ENCODE data around the gene OPCML. TPM values are rescaled to one million over a fixed set of nuclear protein-coding genes. Genes with fewer than 3 reads are reported as not detected.

Gene OPCML
- total RNA-seq, 1 experiment from 2014 or later = 0.13 TPM

- no peak overlapping the region for H3K27ac ChIP-seq (ENCODE audit: low read depth, low read length, poor library complexity, severe bottlenecking)
- POLR2A ChIA-PET (ENCODE audit: low non-redundant PET) = no interaction called here
- CTCF ChIA-PET = no interaction called here
- H3K9me3 ChIP-seq (ENCODE audit: low read depth, low read length, poor library complexity, severe bottlenecking) = peaks cover 27% of the 10 kb centered on the region
- TF ChIP-seq EZH2 (IDR thresholded peaks at IDR 0.05; ENCODE audit: borderline replicate concordance, low read depth, low read length, poor library complexity, severe bottlenecking) (no peak), CTCF (conservative IDR thresholded peaks at IDR 0.05; ENCODE audit: low read depth, low read length) (no peak)
- no peak for DNase-seq (ENCODE audit: low spot score)
- intact Hi-C loops (cut with micrococcal nuclease; ENCODE audit: unreplicated experiment) = no loop called here
- H3K36me3 ChIP-seq (ENCODE audit: insufficient read depth, low read length, poor library complexity, severe bottlenecking) = no peaks in the 10 kb centered on the region
- BruUV-seq (replicated peaks) = no TSS peak
- H3K4me3 ChIP-seq (ENCODE audit: low read depth, low read length, poor library complexity, severe bottlenecking) = no peak overlapping the region
- H3K27me3 ChIP-seq (replicated peaks; ENCODE audit: insufficient read depth, low read depth, low read length, poor library complexity) = no peaks in the 10 kb centered on the region
- no peaks in the 10 kb centered on the region for H3K4me1 ChIP-seq (ENCODE audit: insufficient read depth, low read length, poor library complexity, severe bottlenecking)
Measured at GRCh38 chr11:133476570-133477250, 55.6 kb downstream of the OPCML start.

- H3K9me3 ChIP-seq (ENCODE audit: low read depth, low read length, poor library complexity, severe bottlenecking) = peaks cover 22% of the 10 kb centered on the region
- H3K36me3 ChIP-seq (ENCODE audit: insufficient read depth, low read length, poor library complexity, severe bottlenecking) = no peaks in the 10 kb centered on the region
- H3K4me1 ChIP-seq (ENCODE audit: insufficient read depth, low read length, poor library complexity, severe bottlenecking) = no peaks in the 10 kb centered on the region
- H3K27ac ChIP-seq (ENCODE audit: low read depth, low read length, poor library complexity, severe bottlenecking) = no peak overlapping the region
- no peaks in the 10 kb centered on the region for H3K27me3 ChIP-seq (replicated peaks; ENCODE audit: insufficient read depth, low read depth, low read length, poor library complexity)
- H3K4me3 ChIP-seq (ENCODE audit: low read depth, low read length, poor library complexity, severe bottlenecking) = no peak overlapping the region
- no TSS peak for BruUV-seq (replicated peaks)
- CTCF ChIA-PET = no interaction called here
- TF ChIP-seq CTCF (conservative IDR thresholded peaks at IDR 0.05; ENCODE audit: low read depth, low read length) = no peak
- DNase-seq (ENCODE audit: low spot score) = no peak
- intact Hi-C loops (cut with micrococcal nuclease; ENCODE audit: unreplicated experiment) = no loop called here
- POLR2A ChIA-PET (ENCODE audit: low non-redundant PET) = no interaction called here
Measured at GRCh38 chr11:133474461-133474860, 57.8 kb downstream of the OPCML start.

GRCh38 chr11:133467686-133468085, 64.6 kb downstream of the OPCML start:
- Histone ChIP-seq H3K27ac (ENCODE audit: low read depth, low read length, poor library complexity, severe bottlenecking) (no peak overlapping the region), H3K36me3 (ENCODE audit: insufficient read depth, low read length, poor library complexity, severe bottlenecking) (no peaks in the 10 kb centered on the region), H3K27me3 (replicated peaks; ENCODE audit: insufficient read depth, low read depth, low read length, poor library complexity) (no peaks in the 10 kb centered on the region), H3K4me3 (ENCODE audit: low read depth, low read length, poor library complexity, severe bottlenecking) (no peak overlapping the region), H3K4me1 (ENCODE audit: insufficient read depth, low read length, poor library complexity, severe bottlenecking) (no peaks in the 10 kb centered on the region), H3K9me3 (ENCODE audit: low read depth, low read length, poor library complexity, severe bottlenecking) (peaks cover 23% of the 10 kb centered on the region)
- intact Hi-C loops (cut with micrococcal nuclease; ENCODE audit: unreplicated experiment) = no loop called here
- no TSS peak for BruUV-seq (replicated peaks)
- ChIA-PET POLR2A (ENCODE audit: low non-redundant PET) (no interaction called here), CTCF (no interaction called here)
- no peak for DNase-seq (ENCODE audit: low spot score)
- TF ChIP-seq CTCF (conservative IDR thresholded peaks at IDR 0.05; ENCODE audit: low read depth, low read length) (no peak), EZH2 (IDR thresholded peaks at IDR 0.05; ENCODE audit: borderline replicate concordance, low read depth, low read length, poor library complexity, severe bottlenecking) (no peak)

Measured in A673 (cell line).